GM12874 (cell line): ENCODE results near the gene SPSB1.

Experiments used
- CTCF ChIP-seq: IDR thresholded peaks from 2 replicates; pipeline ENCODE4 v1.5.1; 2011; ENCODE audit warnings: low read depth, mild to moderate bottlenecking, control low read depth, low read length, moderate library complexity; ENCODE audit not compliant: insufficient read depth

Gene SPSB1

DNA sequence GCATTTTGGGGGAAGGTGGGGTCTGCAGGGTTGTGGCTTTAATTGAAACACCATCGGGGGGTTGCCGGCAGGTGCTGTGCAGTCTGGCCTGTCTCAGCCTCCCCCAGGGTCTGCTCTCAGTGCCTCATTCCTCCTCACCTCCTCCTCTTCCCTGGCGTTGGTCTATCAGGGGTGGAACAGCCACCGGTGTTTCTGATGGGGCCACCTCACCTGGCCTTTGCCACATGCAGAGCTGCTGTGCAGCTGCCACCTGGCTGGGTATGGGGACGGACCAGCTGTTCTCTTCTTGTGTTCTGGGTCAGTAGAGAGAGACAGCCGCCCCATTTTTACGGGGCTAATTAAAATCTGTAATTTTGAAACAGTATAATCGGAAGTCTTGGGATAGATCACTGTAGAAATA, 53.9 kb downstream of the SPSB1 start:
- TF ChIP-seq CTCF, result no peak

DNA sequence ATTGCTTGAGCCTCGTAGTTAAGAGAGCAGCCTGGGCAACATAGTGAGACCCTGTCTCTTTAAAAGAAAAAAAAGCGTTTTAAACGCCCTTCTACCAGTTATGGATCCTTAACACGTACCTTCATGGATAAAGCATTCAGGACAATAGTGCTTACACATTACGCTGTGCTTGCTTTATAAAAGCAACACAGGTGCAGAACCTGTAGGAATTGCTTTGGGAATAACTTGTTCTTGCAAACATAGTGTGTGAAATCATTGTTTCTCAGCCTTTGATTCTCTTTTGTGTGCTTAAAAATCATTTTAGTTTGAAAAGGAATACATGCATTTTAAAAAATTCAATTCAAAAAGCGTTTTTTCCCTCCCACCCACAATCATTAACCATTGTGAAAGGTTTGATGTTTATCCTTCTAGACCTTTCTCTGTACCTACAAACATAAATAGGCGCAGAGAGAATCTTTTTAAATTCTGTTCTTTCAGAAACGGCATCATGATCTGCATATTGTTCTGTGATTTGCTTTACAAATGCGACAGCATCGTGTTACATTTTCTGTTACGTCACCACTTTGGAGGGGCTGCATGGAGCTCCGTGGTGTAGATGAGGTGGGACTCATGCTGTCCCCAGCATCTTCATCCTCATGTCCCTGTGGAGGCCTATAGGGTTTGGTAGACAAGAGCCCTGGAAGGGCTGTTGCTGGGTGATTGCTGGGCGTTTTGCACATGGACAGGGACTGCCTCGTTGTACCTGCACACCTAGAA, 54.6 kb downstream of the SPSB1 start:
- no peak for TF ChIP-seq CTCF

DNA sequence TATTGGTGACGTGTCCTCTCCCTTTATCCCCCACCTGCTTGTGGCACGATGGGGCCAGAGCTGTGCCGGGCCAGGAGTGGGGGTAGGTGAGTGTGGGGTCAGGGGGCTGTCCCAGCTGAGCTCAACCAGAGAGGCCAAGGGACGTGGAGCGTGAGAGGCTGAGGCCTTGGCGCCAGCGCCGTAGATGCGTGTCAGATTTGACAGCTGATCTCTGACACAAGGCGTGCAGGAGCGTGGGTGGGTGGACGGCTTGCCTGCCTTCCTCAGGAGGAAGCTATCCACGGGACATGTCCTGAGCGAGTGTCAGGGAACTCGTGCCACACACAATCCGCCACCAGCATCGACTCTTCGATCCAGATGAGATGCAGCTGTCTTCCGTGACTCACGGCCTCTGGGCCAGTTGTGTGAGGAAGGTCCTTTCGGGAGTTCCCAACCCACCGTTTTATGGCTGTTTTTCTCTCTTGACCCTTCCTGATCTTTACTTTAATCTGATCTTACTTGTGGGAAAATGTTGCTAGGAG, 56.7 kb downstream of the SPSB1 start:
- no peak for TF ChIP-seq CTCF

DNA sequence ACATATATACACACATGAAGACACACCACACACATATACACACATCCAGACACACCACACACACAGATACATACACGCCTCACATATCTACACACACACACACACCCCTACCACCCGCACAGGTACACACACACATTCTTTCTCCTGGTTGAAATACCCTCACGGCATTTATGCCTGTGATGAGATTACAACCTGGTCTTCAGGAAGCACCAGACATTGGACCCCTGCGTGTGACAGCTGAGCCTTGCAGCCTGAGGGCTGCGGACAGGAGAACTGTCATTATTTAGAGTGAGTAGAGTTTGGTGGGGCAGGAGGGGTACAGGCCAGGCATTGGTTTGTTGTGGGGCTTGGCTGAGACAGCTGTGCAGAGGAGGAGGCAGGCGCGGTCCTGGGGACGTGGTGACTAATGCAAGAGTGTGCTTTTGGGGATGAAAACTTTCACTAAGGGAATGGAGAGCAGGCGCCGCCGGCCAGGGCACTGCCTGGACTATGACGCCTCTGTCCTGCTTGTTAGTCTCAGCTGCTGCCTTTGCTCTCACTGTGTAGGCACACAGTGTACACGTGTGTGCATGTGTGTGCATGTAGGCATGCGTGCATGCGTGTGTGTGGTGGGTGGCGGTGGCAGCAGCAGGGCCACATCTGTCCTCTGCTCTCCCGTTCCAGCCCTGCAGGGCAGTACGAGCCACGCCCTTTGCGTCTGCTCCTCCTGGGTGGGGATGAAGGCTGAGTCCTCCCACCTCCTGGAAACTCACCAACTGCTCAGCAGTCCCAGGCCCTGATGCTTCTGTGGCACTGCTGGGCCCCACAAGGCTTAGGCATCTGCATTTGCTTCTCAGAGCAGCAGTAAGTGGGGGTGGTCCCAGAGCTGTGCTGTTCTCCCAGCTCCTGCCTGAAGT, 57.6 kb downstream of the SPSB1 start:
- no peak for TF ChIP-seq CTCF

DNA sequence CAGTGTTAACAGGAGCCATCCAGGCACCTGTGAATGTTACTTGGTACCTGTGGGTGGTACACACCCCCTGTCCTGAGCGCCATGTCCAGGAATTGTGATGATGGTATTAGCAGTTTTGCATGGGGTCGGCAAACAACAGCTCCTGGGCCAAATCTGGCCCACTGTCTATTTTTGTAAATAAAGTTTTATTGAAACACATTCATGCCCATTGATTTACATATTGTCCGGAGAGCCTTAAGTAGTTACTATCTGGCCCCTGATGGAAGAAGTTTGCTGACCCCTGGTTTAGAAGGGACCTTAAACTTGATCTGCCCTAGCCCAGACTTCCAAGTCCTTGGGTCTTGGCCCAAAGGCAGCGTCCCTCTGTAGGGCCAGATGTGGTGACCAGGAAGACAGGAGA, 58.3 kb downstream of the SPSB1 start:
- TF ChIP-seq CTCF, result no peak

GRCh38 chr1:9351654-9352271, 59.1 kb downstream of the SPSB1 start:
- no peak for TF ChIP-seq CTCF

GRCh38 chr1:9352377-9353134, 59.9 kb downstream of the SPSB1 start:
- TF ChIP-seq CTCF, result no peak
